HG03432 (cell line): ENCODE results near the gene IRGC.

ENCODE experiments used
- ATAC-seq: cut with Tn5 transposase; IDR thresholded peaks from one replicate; pipeline ENCODE4 v1.9.1; 2021; ENCODE audit warnings: mild to moderate bottlenecking, moderate library complexity; ENCODE audit not compliant: unreplicated experiment

IRGC gene

GRCh38 chr19:43721469-43722048, 5.7 kb downstream of the IRGC start:
- no peak for ATAC-seq

DNA sequence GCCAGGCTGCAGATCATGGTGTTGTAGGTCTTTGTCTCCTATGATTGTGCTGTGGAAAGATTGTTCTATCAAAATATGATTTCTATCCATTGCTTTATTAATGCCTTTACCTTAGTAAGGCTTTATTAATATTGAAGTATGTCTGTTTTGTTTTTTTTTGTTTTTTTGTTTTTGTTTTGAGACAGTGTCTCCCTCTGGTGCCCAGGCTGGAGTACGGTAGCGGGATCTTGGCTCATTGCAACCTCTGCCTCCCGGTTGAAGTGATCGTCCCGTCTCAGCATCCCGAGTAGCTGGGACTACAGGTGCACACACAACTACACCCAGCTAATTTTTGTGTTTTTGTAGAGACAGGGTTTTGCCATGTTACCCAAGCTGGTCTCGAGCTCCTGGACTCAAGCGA, 7.7 kb downstream of the IRGC start:
- ATAC-seq, result no peak

DNA sequence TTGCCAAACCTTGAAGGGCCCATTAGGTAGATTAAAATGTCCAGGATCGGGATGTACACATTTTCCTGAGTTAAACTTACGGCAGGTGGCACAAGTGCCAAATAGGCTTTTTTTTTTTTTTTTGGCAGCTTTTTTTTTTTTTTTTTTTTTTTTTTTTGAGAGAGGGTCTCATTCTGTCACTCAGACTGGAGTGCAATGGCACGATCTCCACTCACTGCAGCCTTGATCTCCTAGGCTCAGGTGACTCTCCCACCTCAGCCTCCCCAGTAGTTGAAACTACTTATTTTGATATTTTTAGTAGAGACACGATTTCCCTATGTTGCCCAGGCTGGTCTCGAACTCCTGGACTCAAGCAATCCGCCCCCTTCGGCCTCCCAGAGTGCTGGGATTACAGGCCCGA, 9.0 kb downstream of the IRGC start:
- no peak for ATAC-seq

DNA sequence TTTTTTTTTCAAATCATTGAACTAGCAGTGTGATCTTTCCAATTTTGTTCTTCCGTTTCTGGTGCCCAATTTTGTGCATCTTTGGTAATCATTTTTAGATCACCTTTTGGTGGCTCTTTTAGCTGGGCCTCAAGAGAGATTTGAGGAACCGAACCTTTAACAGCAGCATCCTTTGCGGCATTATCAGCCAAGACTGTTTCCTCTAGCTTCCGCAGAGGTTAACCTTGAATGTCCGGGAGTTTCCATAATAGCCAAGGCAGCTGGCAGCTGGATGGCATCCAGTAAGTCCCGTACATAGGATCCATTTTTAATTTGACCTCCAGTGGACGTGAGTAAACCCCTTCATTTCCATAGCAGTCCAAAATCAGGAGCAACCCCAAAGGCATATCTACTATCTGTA, 9.6 kb downstream of the IRGC start:
- ATAC-seq, result no peak

DNA sequence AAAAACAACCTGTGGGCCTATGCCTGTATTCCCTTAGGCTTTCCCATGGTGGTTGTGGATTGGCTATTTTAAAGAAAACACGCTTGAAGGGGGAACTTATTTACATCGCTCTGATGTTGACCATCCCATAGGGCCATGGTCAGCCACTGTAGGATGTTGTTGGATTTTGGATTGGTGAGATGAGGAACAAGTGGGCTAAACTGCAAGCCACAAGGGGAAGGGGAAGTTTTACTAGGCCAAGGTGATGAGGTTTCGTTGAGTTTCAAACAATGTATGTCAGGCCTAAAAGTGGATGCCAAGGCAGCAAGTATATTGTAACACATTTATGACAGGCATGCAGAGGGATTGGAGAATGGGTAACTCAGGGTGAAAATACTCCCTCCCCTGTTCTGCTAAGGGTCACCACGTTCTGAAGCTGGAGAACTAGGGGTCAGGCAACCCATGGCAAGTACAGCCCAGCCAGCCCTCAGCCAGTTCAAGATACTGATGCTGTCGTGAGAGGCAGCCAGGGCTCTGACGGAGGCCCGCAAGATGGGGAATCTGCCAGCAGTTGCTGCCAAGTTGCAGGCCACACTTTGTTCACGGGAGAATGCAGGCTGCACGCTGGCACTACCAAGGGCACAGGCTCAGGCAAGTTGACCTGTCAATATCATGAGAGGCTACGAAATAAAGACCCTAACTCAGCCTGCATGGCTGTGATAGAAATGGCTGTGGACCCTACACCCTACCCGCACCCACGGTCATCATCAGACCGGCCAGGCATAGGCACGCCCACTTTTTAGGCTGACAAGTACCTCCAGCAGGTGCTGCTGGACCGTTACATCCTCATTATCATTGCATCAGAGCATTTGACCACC, 11.1 kb downstream of the IRGC start:
- no peak for ATAC-seq

- no peak for ATAC-seq
Measured at GRCh38 chr19:43727593-43727853, 11.6 kb downstream of the IRGC start.

DNA sequence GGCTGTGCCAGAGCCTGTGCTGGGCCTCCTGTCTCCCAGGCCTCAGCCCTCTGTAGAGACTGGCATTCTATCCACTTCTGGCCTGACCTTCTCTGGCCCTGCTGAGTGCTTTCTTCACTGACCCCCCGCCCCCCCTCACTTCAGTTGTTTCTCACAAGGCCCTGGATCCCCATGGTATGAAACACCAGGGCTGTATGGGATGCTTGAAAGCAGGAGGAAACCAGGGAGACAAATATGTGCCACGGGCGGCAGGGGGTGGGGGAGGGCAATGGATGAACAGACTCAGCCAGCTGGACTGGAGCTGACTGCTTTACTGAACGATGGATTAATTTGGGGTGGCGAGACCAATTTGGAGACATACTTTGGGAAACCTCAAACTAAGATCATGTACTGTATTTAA, 14.0 kb downstream of the IRGC start:
- no peak for ATAC-seq

DNA sequence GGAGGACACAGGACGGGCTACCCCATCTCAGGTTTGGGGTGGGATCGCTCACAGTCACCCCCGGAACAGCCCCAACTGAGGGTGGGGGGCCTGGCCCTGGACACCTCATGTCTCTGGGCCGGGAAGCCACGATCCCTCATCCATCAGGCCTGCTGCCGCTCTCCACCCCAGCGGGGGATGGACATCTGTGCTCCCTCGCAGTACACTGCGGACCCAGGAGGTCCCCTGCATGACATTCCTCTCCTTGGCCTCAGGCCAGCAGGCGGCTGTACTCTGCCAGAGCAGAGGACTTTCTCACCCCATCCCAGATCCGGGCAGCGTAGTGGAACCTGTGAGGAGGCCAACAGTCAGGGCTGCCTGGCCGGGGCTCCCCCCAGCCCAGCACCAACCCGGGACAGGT, 15.5 kb downstream of the IRGC start:
- ATAC-seq, result no peak

- ATAC-seq, result no peak
Measured at GRCh38 chr19:43731846-43732245, 16.0 kb downstream of the IRGC start.

- no peak for ATAC-seq
Measured at GRCh38 chr19:43735013-43735412, 19.1 kb downstream of the IRGC start.

DNA sequence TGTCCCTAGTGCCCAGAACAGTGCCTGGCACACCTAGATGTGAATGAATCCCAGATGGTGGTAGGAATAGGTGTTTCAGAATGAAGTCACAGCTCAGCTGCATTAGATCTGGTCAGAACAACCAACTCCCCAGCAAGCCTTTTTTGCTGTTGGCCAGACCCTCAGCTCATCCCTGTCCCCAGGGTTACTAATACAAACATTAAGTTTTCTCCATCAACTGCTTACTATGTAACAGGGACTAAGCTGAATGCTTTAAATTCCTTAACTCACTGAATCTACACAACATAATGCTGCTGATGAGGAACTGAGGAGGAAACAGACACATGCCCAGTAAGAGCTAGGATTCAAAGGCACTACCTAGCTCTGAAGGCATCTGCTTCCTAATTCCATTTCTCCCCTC, 20.1 kb downstream of the IRGC start:
- no peak for ATAC-seq

DNA sequence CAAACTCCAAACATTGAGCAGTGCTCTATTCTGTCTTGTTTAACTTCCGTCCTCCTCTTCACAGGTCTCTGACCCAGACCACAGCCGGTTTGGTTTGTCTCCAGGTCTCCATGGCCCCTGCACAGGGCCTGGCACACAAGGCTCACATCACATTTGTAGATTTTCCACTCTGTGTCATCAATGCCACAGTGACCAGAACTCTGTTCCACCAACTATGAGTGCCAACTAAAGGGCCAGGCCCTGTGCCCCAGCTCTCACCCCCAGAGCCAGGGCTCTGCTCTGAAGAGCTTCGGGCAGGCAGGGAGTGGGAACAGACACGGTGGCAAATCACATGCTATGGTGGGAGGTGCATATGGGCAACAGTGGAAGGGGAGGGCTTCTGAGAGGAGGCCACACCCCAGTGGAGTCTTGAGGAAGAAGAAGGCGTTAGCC, 22.9 kb downstream of the IRGC start:
- no peak for ATAC-seq

GRCh38 chr19:43739439-43740235, 23.8 kb downstream of the IRGC start:
- ATAC-seq, result no peak

- no peak for ATAC-seq
Measured at GRCh38 chr19:43741075-43741825, 25.4 kb downstream of the IRGC start.

GRCh38 chr19:43743059-43743458, 27.2 kb downstream of the IRGC start:
- ATAC-seq, result no peak

- no peak for ATAC-seq
Measured at GRCh38 chr19:43747557-43748204, 31.8 kb downstream of the IRGC start.

DNA sequence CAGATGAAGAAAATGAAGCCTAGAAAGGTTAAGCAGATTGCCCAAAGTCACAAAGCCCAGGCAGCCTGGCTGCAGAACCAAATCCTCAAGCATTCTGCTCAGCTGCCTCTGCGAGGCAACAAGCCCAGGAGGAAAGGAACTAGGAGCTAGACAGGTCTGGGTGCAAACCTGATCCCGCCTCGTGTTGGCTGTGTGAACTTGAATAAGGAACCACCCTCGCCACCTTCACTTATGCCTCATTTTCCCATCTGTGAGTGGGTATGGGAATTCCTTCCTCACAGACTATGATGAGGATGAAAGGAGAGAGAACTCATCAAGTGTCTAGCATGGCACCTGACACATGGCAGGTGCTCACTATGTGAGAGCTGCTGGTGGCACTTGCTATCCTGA, 32.3 kb downstream of the IRGC start:
- ATAC-seq, result no peak

GRCh38 chr19:43748685-43749084, 32.8 kb downstream of the IRGC start:
- ATAC-seq, result no peak

DNA sequence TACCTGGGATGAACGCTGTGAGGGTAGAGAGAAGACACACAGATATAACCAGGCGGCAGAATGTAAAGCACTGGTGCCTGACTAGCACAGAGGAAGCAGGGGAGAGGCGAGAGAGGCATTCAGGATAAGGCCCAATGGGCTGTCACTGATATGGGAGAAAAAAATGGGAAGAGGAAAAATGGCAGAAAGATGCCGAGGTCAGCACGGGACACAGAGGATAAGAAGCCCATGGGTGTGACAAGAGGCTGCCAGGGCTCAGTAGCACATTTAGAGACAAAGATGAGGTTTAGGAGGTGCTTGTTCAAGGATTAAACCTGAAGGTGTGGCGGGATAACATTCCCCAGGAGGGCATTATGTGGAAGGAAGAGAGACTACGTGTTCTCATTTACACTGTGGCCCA, 33.3 kb downstream of the IRGC start:
- no peak for ATAC-seq

DNA sequence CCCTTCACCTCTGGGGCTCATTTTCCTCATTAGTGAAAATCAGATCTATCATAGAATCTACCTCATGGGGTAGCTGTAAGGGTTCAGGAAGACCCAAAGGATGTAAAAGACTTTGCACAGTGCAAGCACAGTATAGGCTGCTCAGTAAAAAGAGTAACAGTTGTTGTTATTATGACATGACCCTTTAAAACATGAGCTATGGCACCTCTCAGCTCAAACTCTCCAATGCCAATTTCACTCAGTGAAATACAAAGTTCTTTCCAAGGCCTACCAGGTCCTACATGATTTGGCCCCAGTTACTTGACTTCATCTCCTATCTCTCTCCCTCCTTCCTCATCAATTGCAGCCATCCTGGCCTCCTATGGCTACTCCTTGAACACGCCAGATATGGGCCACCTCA, 34.0 kb downstream of the IRGC start:
- no peak for ATAC-seq
